HG03108 (cell line): ENCODE results near the gene ACRBP.

ENCODE experiments used
- ATAC-seq: cut with Tn5 transposase; IDR thresholded peaks from one replicate; pipeline ENCODE4 v1.9.1; 2021; ENCODE audit warnings: moderate library complexity; ENCODE audit not compliant: unreplicated experiment

Gene ACRBP

GRCh38 chr12:6647083-6647604, at the start of gene ACRBP:
Gene ACRBP (minus strand): TSS chr12:6647432. CDS start chr12:6647366, 66 bp downstream.
- no peak for ATAC-seq

GRCh38 chr12:6695313-6696045, 48.2 kb upstream of the ACRBP start:
- no peak for ATAC-seq

- ATAC-seq, result no peak
Observed at GRCh38 chr12:6694701-6695100, 47.5 kb upstream of the ACRBP start.

- ATAC-seq, result no peak
Observed at GRCh38 chr12:6693832-6694355, 46.7 kb upstream of the ACRBP start.

GRCh38 chr12:6692888-6693287, 45.7 kb upstream of the ACRBP start:
- no peak for ATAC-seq

- no peak for ATAC-seq
Observed at GRCh38 chr12:6691473-6691872, 44.2 kb upstream of the ACRBP start.

- ATAC-seq, result peak; percentile 85
Observed at GRCh38 chr12:6688999-6689882, 42.0 kb upstream of the ACRBP start, which contains the start of gene ZNF384. Gene ZNF384 (minus strand): TSS chr12:6689375. CDS start chr12:6679520, 9,855 bp downstream.

- ATAC-seq, result peak; percentile 27
Observed at GRCh38 chr12:6688543-6688998, 41.3 kb upstream of the ACRBP start.

GRCh38 chr12:6685814-6686213, 38.6 kb upstream of the ACRBP start:
- ATAC-seq, result no peak

- no peak for ATAC-seq
Observed at GRCh38 chr12:6684609-6685008, 37.4 kb upstream of the ACRBP start.

GRCh38 chr12:6676962-6677361, 29.7 kb upstream of the ACRBP start:
- ATAC-seq, result no peak

GRCh38 chr12:6672143-6672542, 24.9 kb upstream of the ACRBP start:
- no peak for ATAC-seq

- no peak for ATAC-seq
Observed at GRCh38 chr12:6667559-6668210, 20.5 kb upstream of the ACRBP start.

- ATAC-seq, result no peak
Observed at GRCh38 chr12:6666211-6666610, 19.0 kb upstream of the ACRBP start.

- ATAC-seq, result no peak
Observed at GRCh38 chr12:6664902-6665301, 17.7 kb upstream of the ACRBP start.

GRCh38 chr12:6662906-6663742, 15.9 kb upstream of the ACRBP start, which contains the start of gene ING4:
Gene ING4 (minus strand): TSS chr12:6663119. CDS start chr12:6663101, 18 bp downstream.
- peak; percentile 97 for ATAC-seq

GRCh38 chr12:6662602-6662905, 15.3 kb upstream of the ACRBP start:
- peak; percentile 19 for ATAC-seq

GRCh38 chr12:6653987-6654386, 6.8 kb upstream of the ACRBP start:
- no peak for ATAC-seq

- no peak for ATAC-seq
Observed at GRCh38 chr12:6653342-6653741, 6.1 kb upstream of the ACRBP start.

GRCh38 chr12:6652391-6652790, 5.2 kb upstream of the ACRBP start:
- no peak for ATAC-seq
